Measurements from ENCODE around the gene CD86. TPM values are rescaled to one million over a fixed set of nuclear protein-coding genes. Genes with fewer than 3 reads are reported as not detected.

The CD86 gene
- total RNA-seq, 1 donor from 2014 or later, result 1.4 TPM

DNA sequence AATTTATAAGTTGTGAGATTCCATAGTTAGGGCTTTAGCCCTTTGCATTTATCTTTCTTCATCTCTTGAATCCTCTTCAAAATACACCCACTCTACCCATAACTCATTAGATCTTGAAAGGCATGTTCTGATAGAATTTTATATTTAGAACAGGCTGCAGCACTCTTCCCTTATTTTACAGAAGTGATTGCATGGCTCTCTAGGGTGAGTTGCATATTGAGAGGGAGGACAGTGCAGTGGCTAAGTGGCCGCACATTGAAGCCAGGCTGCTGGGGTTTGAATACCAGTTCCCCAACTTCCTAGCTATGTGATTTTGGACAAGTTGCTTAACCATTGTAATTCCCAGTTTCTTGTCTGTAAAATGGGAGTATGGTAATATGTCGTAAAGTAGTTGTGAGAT, 2.5 kb downstream of the CD86 start:
- no peak for ATAC-seq
- no peak for DNase-seq (ENCODE audit: low spot score)

- ATAC-seq (no peak), DNase-seq (ENCODE audit: low spot score) (no peak)
Measured at GRCh38 chr3:122058294-122058693, 3.1 kb downstream of the CD86 start.

DNA sequence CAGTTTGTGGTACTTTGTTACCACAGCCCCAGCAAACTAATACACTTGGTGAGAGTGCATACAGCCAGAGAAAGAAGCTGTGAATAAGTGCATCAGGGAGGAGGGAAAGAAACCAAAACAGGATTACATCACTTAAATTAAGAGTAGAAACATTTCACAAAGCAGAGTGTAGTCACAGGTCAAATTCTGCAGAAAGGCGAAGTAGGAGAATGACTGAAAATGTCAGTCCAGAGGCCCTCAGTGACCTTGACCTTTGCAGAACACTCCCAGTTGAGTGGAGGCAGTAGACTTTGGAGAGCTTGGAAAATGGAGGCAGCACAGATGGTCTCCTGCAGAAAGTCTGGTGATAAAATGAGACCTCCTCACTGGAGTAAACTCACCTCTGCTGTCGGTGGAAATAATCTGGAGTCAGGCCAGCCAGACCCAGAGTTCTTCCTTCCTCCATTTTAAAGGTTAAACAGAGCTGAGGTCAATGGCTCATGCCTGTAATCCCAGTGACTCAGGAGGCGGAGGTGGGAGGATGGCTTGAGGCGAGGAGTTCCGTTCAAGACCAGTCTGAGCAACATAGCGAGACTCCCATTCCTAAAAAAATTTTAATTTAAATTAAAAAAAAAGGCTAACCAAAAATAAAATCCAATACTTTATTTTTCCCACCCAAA, 5.0 kb downstream of the CD86 start:
- ATAC-seq (no peak), DNase-seq (ENCODE audit: low spot score) (no peak)

GRCh38 chr3:122063908-122064307, 8.7 kb downstream of the CD86 start:
- DNase-seq (ENCODE audit: low spot score) (no peak), ATAC-seq (peak; percentile 43)

- DNase-seq (ENCODE audit: low spot score) (no peak), ATAC-seq (no peak)
Measured at GRCh38 chr3:122064326-122064725, 9.2 kb downstream of the CD86 start.

GRCh38 chr3:122066331-122067213, 11.4 kb downstream of the CD86 start:
- ATAC-seq, result no peak
- no peak for DNase-seq (ENCODE audit: low spot score)

DNA sequence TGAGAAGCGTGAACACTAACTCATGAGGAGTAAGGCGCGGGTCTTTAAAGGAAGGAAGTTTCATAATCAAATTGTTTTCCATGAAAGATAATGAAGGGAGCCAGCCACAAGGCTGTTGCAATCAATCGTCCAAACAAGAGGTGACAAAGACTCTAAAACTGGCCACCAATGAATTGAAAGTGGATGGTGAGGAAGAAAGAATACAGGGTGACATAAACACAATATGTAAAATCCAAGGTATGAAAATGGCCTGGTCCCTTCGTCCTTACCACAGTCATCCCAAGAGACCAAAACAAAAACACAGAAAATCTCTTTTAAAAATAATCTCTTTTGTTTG, 12.0 kb downstream of the CD86 start:
- DNase-seq (ENCODE audit: low spot score), result no peak
- ATAC-seq, result no peak

- ATAC-seq, result no peak
- DNase-seq (ENCODE audit: low spot score), result no peak
Measured at GRCh38 chr3:122067588-122068240, 12.6 kb downstream of the CD86 start.

DNA sequence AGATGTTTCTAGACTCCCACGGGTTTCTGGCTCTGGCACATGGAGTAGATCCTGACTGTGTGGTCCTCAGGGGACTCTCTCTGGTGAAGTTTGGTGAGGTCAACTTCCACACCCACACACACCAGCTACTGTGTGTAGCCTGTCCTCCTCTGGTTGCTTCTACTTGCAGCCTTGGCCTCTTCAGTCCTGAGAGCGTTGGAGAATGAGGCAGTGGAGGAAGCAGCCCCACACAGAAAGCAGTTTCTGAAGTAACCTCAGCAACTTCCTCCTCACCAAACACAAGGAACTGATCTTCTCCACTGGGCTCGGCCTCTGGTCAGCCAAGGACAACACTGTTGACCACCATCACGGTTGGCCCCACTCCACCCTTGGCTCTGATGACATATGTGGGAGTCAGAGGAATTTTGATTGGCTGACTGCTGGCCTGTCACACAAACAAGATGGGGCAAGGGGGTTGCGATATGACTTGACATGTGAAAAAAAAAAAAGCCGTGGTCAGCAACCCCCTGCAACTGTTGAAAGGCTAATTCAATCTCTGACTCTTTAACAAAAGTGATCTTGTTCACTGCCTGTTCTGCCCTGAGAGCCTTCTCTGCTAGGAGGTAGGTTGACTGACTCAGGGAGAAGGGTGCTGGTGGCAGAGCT, 19.6 kb downstream of the CD86 start:
- ATAC-seq, result peak; percentile 41
- no peak for DNase-seq (ENCODE audit: low spot score)

- DNase-seq (ENCODE audit: low spot score), result no peak
- peak; percentile 75 for ATAC-seq
Measured at GRCh38 chr3:122076491-122077292, 21.5 kb downstream of the CD86 start.

- ATAC-seq (no peak), DNase-seq (ENCODE audit: low spot score) (no peak)
Measured at GRCh38 chr3:122077293-122078234, 22.4 kb downstream of the CD86 start.

- DNase-seq (ENCODE audit: low spot score), result no peak
- no peak for ATAC-seq
Measured at GRCh38 chr3:122078235-122078935, 23.2 kb downstream of the CD86 start.

DNA sequence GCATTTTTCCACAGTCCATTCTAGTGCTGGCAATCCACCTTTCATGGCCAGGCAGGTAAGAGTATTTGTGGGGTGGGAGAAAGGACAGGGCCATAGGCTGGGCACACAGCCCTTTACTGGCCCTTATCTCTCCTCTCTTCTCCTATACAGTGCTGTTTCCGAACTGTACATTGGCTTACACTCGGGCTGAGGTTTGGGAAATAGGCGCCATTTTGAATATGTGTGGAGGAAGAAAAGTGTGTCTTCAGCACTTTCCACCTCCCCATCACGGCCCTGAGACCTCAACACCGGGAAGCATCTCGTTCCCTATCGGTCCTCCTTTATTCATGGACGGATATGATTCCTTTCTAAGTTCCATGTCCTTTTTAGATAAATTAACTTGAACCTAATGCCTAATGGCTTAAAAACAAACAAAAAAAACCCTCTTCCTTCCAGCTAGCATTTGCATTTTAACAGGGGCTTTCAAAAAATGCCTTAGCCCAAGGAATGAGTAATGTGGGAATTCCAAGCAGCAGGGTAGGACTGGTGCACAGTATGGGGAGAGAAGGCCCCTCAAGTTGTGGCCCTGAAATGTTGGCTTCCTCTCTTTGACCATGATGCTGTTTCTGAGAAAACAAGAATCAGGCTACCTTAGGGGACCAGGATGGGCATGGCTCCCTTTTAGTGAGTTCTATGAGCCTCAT, 24.5 kb downstream of the CD86 start:
- DNase-seq (ENCODE audit: low spot score), result no peak
- ATAC-seq, result no peak

GRCh38 chr3:122080207-122080587, 25.0 kb downstream of the CD86 start:
- ATAC-seq, result no peak
- no peak for DNase-seq (ENCODE audit: low spot score)

DNA sequence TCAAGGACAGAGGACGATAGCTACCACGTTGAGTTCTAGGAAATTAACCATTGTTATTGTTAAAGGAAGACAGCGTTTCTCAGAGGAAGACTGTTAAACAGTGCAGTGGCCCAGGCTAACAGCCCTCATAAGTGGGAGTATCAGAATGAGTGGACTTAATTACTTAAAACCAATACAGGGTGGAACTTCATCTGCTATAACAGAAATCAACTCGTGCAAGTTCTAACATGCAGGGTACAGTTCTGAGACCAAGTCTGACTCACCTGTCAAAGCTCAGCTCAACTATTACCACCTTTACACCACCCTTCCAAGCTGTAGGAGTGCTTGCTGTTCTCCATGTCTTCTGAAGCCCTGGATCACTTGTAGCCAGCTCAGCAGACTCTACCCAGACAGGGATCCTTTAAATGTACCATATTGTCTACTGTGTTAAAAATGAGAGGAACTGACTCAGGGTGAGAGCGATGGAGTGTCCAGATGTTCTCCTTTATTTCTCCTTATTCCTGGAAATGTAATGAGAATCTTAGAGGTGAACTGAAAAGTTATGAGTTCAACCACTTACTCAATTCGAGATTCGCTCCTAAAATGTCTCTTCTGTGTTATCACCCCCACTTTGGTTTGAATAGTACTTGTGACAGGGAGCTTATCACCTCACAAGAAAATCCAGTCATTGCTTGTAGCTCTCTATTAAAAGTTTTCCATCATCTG, 26.5 kb downstream of the CD86 start:
- ATAC-seq (no peak), DNase-seq (ENCODE audit: low spot score) (no peak)

DNA sequence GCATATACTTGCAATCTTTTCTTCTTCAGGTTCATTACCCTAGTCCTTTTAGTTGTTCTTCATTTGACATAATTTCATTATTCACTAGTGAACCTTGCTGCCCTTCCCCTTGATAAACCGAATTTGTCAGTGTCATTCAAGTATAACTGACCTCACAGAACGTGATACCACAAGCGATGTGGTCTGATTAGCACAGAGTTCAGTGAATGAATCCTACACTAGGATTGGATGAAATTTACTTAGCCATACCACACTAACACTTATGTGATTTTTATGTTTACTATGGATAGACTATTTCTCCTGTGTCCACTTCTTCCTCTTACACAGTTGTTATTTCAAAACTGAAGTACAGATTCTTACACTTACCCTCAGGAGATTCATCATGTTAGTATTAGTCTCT, 27.2 kb downstream of the CD86 start:
- DNase-seq (ENCODE audit: low spot score) (no peak), ATAC-seq (no peak)

DNA sequence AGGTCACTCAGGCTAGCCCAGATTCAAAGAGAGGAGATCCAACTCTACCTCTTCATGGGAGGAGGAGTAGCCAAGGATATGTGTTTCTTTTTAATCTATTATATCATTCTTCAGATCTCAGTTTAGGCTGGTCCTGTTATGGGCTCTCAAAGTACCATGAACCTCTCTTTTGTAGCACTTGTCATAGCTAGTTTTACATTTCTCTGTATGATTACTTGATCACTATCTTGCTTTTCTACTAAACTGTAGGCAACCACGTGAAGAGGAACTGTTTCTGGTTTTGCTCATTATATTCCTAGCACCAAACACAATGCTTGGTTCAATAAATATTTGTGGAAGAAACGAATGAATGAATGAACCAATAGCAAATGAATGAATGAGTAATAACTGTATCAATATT, 29.6 kb downstream of the CD86 start:
- no peak for DNase-seq (ENCODE audit: low spot score)
- ATAC-seq, result no peak

GRCh38 chr3:122085673-122086072, 30.5 kb downstream of the CD86 start:
- no peak for ATAC-seq
- no peak for DNase-seq (ENCODE audit: low spot score)
